NCI-H82 (cell line): ENCODE data around the gene MRM2.
"Not testable (repeated sequence)": the region's sequence is repeated elsewhere in the genome, so short reads cannot be mapped to it uniquely, and the experiment has no call there.

ENCODE experiments used
- DNase-seq: peaks from one replicate; lab custom pipeline; 2025; lab: John Stamatoyannopoulos, UW

MRM2 gene

GRCh38 chr7:2241580-2242540 is at the start of gene MRM2, which contains the start of gene NUDT1:
MRM2 (minus strand) TSS chr7:2242205; CDS start chr7:2242169, 36 bp downstream.
NUDT1 (plus strand) TSS chr7:2242226; CDS start chr7:2244575, 2,349 bp downstream.
- peak; percentile 87 for DNase-seq

GRCh38 chr7:2290877-2291276 is 48.9 kb upstream of the MRM2 start:
- no peak for DNase-seq

- no peak for DNase-seq
Measured at GRCh38 chr7:2289621-2290020, 47.6 kb upstream of the MRM2 start.

GRCh38 chr7:2289111-2289586 is 47.1 kb upstream of the MRM2 start:
- no peak for DNase-seq

DNA sequence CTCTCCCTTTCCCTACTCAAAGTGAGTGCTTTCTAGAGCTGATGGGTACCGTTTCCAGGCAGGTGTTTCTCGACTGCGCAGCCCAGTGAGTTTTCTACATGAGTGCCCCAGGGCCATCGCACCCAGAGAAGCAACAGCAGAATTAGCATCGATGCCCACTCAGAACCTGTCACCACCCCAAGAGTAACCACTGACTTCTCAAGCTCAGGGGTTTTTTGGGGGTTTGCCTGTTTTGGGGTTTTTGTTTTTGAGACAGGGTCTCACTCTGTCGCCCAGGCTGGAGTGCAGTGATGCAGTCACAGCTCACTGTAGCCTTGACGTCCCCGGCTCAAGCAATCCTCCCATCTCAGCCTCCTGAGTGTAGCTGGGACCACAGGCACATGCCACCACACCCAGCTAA is 46.5 kb upstream of the MRM2 start:
- DNase-seq, result no peak

DNA sequence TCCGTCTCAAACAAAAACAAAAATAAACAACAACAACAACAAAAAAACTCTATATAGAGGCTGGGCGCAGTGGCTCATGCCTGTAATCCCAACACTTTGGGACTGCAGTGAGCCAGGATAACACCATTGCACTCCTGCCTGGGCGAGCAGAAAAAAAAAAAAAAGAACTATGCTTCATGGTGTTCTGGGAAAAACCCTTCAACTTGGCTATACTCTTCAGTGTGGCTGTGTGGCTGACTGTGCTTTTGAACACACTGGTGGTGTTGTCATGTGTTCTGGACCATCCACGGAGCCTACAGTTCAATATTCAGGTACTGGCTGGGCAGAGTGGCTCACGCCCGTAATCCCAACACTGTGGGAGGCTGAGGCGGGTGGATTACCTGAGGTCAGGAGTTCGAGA is 45.7 kb upstream of the MRM2 start:
- no peak for DNase-seq

- DNase-seq, result no peak
Measured at GRCh38 chr7:2283074-2283473, 41.1 kb upstream of the MRM2 start.

DNA sequence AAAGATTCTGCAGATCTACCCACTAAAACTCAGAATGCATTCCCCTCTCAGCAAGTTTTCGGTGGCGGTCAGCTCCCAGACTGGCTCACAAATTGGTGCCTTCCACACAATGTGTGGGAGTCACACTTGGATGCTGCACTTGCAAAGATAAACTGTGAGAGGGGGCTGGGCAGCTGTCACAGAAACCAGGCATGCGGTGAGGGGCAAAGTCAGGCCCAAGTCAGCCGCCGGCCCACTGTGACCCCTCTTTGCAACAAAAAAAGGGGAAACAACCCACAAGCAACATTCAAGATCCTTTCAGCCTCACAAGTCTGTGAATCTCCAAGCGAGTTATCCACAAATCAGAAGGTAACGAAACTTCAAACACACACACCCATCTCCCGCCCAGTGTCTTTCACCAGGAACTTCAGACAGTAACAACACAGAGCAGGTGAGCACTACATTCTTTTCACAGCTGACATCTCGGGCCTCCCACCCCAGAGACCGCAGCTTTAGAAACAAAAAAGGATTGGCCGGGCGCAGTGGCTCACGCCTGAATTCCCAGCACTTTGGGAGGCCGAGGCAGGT is 40.3 kb upstream of the MRM2 start:
- no peak for DNase-seq

- no peak for DNase-seq
Measured at GRCh38 chr7:2281541-2281940, 39.5 kb upstream of the MRM2 start.

DNA sequence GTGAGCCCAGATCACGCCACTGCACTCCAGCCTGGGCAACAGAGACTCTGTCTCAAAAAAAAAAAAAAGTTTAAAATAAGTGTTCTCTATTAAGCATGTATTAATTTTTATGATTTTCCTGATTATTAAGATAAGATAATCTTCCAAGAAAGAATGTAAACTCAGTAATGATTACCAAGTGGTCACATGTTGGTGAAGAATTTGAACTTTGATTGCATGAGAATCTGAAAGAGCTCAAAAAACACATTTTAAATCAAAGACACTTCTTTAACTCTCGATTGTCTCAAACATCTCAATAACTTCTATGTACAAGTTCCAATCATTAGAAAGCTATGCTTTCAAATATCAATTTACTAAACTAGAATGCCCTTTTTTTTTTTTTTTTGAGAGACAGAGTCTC is 38.4 kb upstream of the MRM2 start:
- DNase-seq, result no peak

- no peak for DNase-seq
Measured at GRCh38 chr7:2279896-2280295, 37.9 kb upstream of the MRM2 start.

GRCh38 chr7:2278026-2278425 is 36.0 kb upstream of the MRM2 start:
- no peak for DNase-seq

DNA sequence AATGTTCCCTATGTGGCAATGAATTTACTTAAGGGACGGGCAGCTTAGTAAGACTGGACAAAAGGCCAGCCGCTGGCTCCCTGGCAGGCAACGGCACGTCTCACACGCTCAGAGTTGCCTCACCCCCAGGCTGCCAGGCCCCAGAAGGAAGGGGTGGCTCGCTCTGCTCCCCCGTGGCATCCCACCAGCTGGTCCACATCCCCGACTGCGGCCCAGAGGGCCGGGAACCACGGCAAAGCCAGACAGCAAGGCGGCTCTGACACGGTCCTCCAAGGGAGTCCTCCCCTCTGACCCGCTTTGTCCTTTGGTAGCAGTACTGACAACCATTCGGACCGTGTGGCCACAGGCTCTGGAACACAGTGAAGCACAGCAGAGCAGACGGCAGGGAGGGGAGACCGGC is 34.1 kb upstream of the MRM2 start:
- no peak for DNase-seq

DNA sequence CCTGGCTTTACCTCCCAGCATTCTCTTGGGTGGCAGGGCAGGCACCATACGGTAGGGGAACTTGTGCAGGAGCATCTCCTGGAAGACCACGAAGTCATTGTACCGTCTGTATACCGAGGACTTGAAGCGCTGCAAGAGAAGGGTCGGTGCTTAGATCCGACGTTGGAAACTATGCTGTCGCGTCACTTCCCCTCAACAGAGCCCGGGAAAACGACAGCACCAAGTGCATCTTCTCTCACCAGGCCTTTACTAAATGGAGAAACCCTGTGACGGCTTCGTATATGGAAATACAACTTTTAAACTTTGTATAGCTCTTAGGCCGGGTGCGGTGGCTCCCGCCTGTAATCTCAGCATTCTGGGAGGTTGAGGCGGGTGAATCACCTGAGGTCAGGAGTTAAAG is 33.1 kb upstream of the MRM2 start:
- DNase-seq, result no peak

DNA sequence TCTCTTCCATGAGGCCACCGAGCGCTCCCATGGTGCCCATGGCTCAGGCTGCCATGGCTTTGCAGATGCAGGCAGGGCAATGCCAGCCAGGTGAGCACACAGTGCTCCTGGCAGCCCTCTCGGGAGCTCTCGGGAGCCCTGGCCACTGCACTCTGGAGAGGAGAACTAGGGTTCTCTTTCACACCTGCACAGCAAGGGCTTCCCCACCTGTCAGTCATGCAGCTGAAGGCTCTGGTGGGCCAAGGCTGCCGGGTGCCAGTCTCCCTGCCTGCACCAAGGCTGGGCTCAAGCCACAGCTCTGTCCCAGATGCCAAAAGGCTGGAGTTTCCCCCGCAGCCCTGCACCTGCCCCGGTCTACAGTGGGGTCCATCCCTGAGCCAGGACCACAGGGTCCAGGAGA is 32.7 kb upstream of the MRM2 start:
- no peak for DNase-seq

- no peak for DNase-seq
Measured at GRCh38 chr7:2273866-2274265, 31.9 kb upstream of the MRM2 start.

DNA sequence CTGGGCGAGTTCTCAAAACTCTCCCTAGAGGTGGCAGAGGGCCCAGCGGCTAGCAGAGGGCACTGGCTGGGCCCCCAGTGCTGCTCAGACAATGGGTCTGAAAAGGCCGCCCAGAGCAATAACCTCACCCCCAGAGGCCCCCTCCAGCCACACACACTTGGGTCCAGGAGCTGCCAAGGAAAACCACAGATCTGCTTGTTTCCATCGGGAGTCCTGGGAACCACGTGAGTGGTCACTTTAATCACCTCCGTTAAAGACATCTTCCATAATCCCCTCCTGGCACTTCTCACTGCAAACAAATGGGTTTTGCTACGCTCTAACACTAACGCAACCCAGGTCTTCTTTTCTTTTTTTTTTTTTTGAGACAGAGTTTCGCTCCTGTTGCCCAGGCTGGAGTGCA is 30.0 kb upstream of the MRM2 start:
- peak; percentile 48 for DNase-seq

DNA sequence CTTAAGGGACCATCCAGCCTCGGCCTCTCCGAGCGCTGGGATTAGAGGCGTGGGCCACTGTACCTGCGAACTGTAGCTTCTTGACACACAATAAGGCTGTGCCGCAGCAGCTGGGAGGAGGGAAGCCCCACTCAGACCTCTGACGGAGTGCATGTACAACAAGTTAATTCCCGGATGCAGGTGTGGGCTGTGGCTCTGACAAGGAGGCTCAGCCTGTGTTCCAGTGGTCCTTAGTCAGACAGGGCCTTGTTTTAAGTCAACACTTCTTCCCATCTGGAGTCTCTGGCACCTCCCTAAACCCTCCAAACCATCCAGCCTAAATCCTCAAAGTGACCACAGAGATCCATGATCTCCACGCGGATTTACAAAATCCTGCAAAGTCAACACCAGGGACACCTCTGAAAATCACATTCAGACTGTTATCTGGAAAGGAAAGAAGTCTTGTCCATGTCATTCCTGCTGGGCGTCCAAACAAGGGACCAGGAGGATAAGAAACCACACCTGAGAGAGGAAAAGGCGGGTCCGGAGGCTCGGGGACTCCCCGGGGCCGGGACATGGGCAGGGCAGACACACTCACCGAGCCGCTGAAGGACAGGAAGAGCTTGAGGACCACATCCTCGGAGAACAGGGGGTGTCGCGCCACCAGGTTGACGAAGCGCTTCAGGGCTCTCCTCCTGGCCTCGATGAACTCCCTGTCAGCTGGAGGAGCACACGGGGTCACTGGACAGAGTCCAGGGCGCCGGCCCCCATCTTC is 29.4 kb upstream of the MRM2 start:
- peak; percentile 70 for DNase-seq

GRCh38 chr7:2270495-2270894 is 28.5 kb upstream of the MRM2 start:
- DNase-seq, result no peak

GRCh38 chr7:2269991-2270460 is 28.0 kb upstream of the MRM2 start:
- no peak for DNase-seq

DNA sequence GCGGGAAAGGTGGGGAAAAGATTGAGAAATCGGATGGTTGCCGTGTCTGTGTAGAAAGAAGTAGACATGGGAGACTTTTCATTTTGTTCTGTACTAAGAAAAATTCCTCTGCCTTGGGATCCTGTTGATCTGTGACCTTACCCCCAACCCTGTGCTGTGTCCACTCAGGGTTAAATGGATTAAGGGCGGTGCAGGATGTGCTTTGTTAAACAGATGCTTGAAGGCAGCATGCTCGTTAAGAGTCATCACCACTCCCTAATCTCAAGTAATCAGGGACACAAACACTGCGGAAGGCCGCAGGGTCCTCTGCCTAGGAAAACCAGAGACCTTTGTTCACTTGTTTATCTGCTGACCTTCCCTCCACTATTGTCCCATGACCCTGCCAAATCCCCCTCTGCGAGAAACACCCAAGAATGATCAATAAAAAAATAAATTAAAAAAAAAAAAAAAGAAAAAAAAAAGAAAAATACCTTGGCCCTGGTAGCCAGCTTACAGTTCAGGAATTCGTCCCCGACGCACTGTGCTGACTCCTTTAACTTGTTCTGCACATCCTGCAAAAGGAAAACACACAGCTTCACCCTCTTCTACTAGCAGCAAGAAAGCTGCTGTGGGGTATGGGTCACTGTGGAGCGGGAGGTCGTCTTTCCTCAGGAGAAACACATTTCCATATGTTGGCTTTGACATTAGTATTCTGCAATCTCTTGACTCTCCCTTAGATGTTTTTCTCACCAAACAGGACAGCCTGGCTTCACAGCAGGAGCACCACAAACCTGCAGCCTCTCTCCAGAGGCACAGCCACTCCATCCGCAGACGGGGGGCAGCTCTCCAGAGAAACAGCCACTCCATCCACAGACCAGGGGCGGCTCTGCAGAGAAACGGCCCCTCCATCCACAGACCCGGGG is 27.3 kb upstream of the MRM2 start:
- not testable (repeated sequence) for DNase-seq
